GM19438 (cell line): ENCODE measurements around the gene DCST1.

Experiments used
- ATAC-seq: cut with Tn5 transposase; IDR thresholded peaks from one replicate; pipeline ENCODE4 v1.9.1; 2021; ENCODE audit warnings: low read depth; ENCODE audit not compliant: unreplicated experiment

Gene DCST1

GRCh38 chr1:155000726-155001424 lies 32.7 kb upstream of the DCST1 start:
- no peak for ATAC-seq

GRCh38 chr1:155001425-155001674 lies 32.3 kb upstream of the DCST1 start:
- ATAC-seq: no peak

- ATAC-seq: peak; percentile 31
Measured at GRCh38 chr1:155001675-155002463, 31.8 kb upstream of the DCST1 start.

- ATAC-seq: no peak
Measured at GRCh38 chr1:155002464-155003226, 31.0 kb upstream of the DCST1 start, which contains the start of gene ZBTB7B. TSS of gene ZBTB7B (plus strand) at chr1:155002802. CDS start at chr1:155014661, 11,859 bp downstream.

GRCh38 chr1:155003227-155003765 lies 30.3 kb upstream of the DCST1 start:
- no peak for ATAC-seq

GRCh38 chr1:155003766-155004351 lies 29.8 kb upstream of the DCST1 start:
- ATAC-seq: no peak

GRCh38 chr1:155004352-155005075 lies 29.1 kb upstream of the DCST1 start:
- ATAC-seq: no peak

GRCh38 chr1:155005076-155006011 lies 28.3 kb upstream of the DCST1 start:
- no peak for ATAC-seq

GRCh38 chr1:155006601-155007101 lies 27.0 kb upstream of the DCST1 start:
- no peak for ATAC-seq

GRCh38 chr1:155007251-155007828 lies 26.3 kb upstream of the DCST1 start:
- no peak for ATAC-seq

- ATAC-seq: no peak
Measured at GRCh38 chr1:155008015-155008941, 25.3 kb upstream of the DCST1 start.

GRCh38 chr1:155009221-155009711 lies 24.4 kb upstream of the DCST1 start:
- ATAC-seq: no peak

GRCh38 chr1:155009742-155010141 lies 23.9 kb upstream of the DCST1 start:
- no peak for ATAC-seq

GRCh38 chr1:155010211-155010918 lies 23.3 kb upstream of the DCST1 start:
- ATAC-seq: no peak

- no peak for ATAC-seq
Measured at GRCh38 chr1:155011004-155011416, 22.6 kb upstream of the DCST1 start.

GRCh38 chr1:155011437-155012025 lies 22.1 kb upstream of the DCST1 start:
- no peak for ATAC-seq
